Measurements from ENCODE around the gene SDF4.

The SDF4 gene

DNA sequence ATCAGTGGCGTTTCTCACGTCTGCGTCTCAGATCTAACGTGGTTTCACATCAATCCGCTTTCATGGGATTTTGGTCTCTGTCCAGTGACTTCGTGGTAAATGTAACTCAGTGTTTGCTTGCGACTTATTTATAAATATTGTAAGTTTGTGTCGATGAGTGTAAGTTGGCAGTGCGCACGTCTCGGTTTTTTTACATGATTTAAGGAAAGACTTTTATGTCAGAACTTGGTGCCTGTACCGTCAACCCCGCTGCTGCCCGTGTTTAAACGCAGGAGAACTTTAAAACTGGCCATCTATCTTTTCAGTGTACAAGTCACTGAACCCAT, 1.7 kb upstream of the SDF4 start:
- DNase-seq = no peak
- in situ Hi-C loops (cut with MboI; ENCODE audit: low pct_unique_long_range_greater_than_20kb, low sequenced_read_pairs) = loop anchor here (25.0 kb wide), 1 partner anchor 96 kb away; no protein-coding TSS in a partner anchor

GRCh38 chr1:1232796-1233566, 1.2 kb upstream of the SDF4 start:
- DNase-seq = no peak
- in situ Hi-C loops (cut with MboI; ENCODE audit: low pct_unique_long_range_greater_than_20kb, low sequenced_read_pairs) = loop anchor here (25.0 kb wide), 1 partner anchor 96 kb away; no protein-coding TSS in a partner anchor

GRCh38 chr1:1232208-1232795, 501 bp upstream of the SDF4 start, which contains the start of gene B3GALT6:
Gene B3GALT6, plus strand, starts transcription at chr1:1232237. Its CDS starts 42 bp downstream, at chr1:1232279.
- no peak for DNase-seq
- in situ Hi-C loops (cut with MboI; ENCODE audit: low pct_unique_long_range_greater_than_20kb, low sequenced_read_pairs) = loop anchor here (25.0 kb wide), 1 partner anchor 95 kb away; no protein-coding TSS in a partner anchor

DNA sequence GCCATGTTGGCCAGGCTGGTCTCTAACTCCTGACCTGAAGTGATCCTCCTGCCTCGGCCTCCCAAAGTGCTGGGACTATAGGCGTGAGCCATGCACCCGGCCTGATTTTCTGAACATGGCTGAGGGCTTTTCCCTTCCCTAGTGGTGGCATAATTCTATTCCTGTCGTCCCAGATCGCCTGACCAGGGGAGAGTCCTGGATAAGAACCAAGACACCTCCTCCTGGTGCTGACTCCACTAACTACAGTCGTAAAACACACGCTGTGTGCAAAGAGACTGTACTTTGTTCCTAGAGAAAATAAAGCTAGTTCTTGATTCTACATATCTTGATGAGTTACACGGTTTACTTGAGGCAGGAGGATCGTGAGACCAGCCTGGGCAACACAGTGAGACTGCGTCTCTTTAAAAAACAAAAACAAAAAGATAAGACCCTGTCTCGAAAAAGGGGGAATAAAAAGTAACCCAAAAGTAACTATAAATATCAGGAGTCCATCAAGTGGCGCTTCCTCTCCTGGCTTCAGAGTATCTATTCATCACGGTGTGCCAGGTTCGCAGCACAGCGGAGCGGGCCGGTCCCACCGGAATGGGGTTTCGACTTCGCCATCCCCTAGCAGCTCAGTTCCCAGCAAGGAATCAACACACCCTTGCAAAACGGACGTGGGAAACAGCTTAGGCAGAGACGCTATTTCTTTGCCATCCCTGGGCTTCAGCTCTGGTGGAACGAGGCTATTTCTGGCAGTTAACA, 973 bp downstream of the SDF4 start:
- DNase-seq = peak; percentile 44
- in situ Hi-C loops (cut with MboI; ENCODE audit: low pct_unique_long_range_greater_than_20kb, low sequenced_read_pairs) = loop anchor here (25.0 kb wide), 1 partner anchor 94 kb away; no protein-coding TSS in a partner anchor

DNA sequence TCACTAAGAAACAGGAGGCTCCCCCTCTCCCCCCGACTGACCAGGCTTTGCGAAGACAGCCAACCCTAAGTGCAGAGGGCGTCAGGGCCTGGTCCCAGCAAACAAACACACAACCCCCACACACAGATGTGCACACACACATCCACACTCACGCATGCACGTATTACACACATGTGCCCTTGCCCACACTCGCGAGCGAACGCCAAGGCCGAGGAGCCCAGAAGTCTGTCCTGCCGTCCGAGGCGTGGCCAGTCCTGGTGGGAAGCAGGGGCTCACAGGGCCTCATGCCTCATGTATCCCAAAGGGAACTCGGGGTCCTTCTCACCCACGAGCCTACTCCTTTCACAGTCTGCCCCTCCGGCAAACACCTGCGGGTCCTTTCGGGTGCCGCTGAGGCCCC, 2.0 kb downstream of the SDF4 start:
- in situ Hi-C loops (cut with MboI; ENCODE audit: low pct_unique_long_range_greater_than_20kb, low sequenced_read_pairs) = loop anchor here (25.0 kb wide), 1 partner anchor 92 kb away; no protein-coding TSS in a partner anchor
- DNase-seq = no peak

DNA sequence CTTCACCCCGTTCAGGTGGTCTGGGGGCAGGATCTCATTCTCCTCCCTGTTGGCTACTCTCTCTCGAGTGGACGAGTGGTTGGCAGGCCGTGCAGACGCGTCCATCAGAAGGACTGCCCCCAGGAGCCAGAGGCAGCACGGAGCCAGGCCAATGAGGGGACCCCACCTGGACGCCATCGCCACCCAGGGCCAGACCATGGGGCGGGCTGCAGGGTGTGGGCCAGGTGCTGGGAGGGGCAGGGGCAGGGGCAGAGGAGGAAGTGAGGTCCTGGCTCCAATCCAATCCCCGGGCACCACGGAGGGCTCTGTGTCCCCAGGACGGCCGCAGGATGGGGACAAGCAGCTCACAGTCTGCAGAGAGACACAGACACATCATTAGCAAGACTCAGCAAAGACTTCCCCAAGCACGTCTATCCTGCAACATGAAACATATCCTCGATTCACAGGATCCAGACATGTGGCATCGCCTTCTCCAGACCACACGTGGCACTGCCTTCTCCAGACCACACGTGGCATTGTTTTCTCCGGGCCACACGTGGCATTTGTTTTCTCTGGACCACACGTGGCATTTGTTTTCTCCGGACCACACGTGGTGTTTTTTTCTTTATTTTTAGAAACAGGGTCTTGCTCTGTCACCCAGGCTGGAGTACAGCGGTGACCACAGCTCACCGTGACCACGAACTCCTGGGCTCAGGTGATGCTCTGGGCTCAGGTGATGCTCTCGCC, 3.0 kb downstream of the SDF4 start:
- no peak for DNase-seq
- in situ Hi-C loops (cut with MboI; ENCODE audit: low pct_unique_long_range_greater_than_20kb, low sequenced_read_pairs) = loop anchor here (25.0 kb wide), 1 partner anchor 91 kb away; no protein-coding TSS in a partner anchor

GRCh38 chr1:1228187-1228586, 3.6 kb downstream of the SDF4 start:
- in situ Hi-C loops (cut with MboI; ENCODE audit: low pct_unique_long_range_greater_than_20kb, low sequenced_read_pairs) = loop anchor here (25.0 kb wide), 1 partner anchor 91 kb away; no protein-coding TSS in a partner anchor

GRCh38 chr1:1227386-1227785, 4.4 kb downstream of the SDF4 start:
- no peak for DNase-seq
- in situ Hi-C loops (cut with MboI; ENCODE audit: low pct_unique_long_range_greater_than_20kb, low sequenced_read_pairs) = loop anchor here (25.0 kb wide), 1 partner anchor 90 kb away; no protein-coding TSS in a partner anchor

More at GRCh38 chr1:1228187-1228586, 3.6 kb downstream of the SDF4 start:
- DNase-seq = no peak

DNA sequence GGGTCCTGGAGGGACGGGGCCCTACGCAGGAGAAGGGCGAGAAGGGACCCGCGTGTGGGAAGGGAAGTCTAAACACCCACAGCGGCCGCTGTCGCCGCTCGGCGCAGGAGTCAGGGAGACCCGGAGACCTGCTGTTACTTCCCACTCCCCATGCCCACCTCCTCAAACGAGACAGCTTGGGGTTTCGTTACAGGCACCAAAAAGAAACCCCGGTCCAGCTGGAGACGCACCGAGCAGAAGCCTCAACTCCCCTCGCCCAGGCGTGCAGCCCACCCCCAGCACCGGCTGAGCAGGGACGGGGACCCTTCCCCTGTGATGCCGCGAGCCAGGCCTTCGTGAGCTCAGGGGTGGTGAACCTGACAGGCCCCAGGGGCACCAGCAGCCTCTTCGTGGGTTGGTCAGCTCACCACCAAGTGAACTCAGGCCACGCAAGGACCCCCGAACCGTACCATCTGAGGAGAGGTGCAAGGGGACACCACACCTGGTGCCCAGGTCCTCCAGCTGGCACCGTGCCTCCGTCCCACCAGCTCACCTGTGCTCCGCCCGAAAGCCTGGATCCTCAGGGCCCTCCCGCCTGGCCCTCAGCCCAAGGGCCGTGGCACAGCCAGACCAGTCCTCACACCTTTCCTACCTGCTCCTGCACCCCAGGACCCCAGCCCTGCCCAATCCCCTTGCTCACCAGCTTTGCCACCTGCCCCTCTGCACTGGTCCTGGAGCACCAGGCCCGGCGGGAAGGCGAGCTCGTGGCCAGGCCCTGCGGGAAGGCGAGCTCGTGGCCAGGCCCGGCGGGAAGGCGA, 5.0 kb downstream of the SDF4 start:
- in situ Hi-C loops (cut with MboI; ENCODE audit: low pct_unique_long_range_greater_than_20kb, low sequenced_read_pairs) = loop anchor here (25.0 kb wide), 1 partner anchor 89 kb away; no protein-coding TSS in a partner anchor
- DNase-seq = no peak

DNA sequence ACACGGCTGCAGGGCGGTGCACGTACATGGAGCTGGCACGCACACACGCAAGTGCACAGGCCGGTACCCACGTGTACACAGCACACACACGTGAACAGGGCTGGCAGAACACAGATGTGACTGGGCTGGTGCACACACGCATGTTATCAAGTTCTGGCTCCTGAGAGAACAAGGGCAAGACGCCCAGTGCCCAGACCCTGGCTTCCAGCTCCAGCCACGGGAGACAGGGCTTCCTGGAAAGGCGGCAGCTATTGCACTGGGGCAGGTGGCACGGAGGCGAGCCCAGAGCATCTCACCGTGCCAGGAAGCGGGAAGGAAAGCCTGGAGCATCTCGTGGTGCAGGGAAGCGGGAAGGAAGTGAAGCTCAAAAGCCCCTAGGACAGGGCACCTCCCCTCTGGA, 5.9 kb downstream of the SDF4 start:
- in situ Hi-C loops (cut with MboI; ENCODE audit: low pct_unique_long_range_greater_than_20kb, low sequenced_read_pairs) = loop anchor here (25.0 kb wide), 1 partner anchor 89 kb away; no protein-coding TSS in a partner anchor
- no peak for DNase-seq

DNA sequence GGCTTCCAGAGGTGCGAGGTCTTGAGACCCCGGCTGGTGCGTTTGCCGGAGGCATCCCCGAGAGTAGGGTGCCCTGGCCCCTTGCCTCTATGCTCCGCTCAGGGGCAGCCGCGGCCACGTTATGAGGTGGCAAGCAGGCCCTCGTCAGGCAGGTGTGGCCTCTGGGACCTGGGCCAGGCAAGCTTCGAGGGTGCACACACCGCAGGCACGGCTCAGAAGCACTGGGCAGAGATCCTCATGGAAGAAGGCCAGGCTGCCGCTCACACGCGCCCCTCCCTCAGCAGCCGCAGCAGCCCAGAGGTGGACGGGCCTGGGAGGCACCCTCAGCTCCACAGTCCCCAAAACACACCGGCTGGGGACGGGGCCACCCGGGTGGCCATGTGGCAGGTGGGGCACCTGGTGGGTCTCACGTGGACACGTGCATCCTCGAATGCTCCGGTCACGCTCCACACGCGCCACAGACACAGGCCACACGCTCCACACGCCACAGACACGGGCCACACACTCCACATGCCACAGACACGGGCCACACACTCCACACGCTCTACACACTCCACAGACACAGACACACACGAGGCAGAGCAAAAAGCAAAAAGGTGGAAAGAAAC, 6.5 kb downstream of the SDF4 start:
- no peak for DNase-seq
- in situ Hi-C loops (cut with MboI; ENCODE audit: low pct_unique_long_range_greater_than_20kb, low sequenced_read_pairs) = loop anchor here (25.0 kb wide), 1 partner anchor 88 kb away; no protein-coding TSS in a partner anchor

DNA sequence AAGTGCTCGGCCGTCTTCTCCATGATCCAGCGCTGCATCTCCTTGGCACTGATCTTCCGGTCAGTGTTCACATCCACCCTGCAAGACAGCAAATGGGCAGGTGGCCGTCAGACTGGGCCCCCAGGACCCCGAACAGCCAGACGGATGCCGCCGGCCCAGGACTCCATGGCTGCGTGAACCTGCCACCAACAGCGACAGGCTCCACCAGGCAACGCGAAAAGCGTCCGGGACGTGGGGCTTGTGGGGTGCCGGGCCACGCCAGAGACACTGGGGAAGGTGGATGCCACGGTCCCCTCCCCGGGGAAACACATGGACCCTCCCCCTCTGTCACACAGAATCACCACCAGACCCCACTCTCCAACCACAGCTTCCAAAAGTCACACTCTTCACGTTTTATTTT, 7.9 kb downstream of the SDF4 start:
- in situ Hi-C loops (cut with MboI; ENCODE audit: low pct_unique_long_range_greater_than_20kb, low sequenced_read_pairs) = no loop called here
- no peak for DNase-seq

DNA sequence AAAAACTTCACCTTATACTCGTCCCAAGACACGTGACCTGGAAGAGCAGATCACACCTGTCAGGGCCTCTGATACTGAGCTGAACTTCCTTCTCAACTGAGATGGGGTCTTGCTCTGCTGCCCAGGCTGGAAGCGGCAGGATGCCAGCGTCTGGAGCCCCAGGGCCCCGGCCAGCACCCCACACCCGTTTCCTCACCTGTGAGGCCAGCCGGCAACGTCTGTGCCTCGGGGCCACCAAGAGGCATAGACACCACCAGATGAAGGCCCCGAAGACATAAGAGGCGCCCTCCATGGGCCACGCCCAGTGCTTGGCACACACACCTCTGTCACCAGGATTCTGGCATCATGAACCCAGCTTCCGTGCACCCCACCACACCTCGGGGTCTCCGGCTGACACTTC, 8.5 kb downstream of the SDF4 start:
- DNase-seq = no peak
- in situ Hi-C loops (cut with MboI; ENCODE audit: low pct_unique_long_range_greater_than_20kb, low sequenced_read_pairs) = no loop called here

GRCh38 chr1:1222575-1223225, 9.1 kb downstream of the SDF4 start:
- in situ Hi-C loops (cut with MboI; ENCODE audit: low pct_unique_long_range_greater_than_20kb, low sequenced_read_pairs) = no loop called here
- DNase-seq = no peak

DNA sequence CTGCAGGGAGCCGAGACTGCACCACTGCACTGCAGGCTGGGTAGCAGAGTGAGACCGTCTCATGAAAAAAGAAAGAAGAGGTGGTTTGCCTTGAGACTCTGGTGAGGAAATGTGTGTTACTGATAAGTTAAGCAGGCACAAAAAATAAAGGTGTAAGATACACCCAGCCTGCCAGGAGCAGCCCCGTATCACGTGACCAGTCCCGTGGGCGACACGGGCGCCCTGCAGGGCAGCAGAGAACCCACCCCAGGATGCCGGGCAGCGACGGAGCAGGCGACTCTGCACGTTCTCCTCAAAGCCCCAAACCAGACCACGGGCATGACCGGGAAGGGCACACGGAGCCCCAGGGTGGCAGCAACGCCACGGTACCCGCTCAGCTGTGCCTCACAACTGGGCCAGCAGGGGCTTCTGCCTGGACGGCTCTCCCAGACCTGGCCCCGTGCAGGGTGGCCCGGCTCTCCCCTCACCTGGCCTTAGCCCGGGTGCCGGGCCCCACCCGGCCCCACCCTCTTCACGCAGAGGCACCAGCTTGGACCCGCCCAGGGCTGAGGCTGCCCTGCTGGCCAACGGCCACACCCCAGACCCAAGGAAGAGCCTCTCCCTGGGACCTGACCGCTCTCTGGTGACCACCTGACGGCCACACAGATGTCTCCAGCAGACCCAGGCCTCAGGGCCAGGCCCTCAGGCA, 9.8 kb downstream of the SDF4 start:
- DNase-seq = no peak
- in situ Hi-C loops (cut with MboI; ENCODE audit: low pct_unique_long_range_greater_than_20kb, low sequenced_read_pairs) = no loop called here

GRCh38 chr1:1220197-1220596, 11.6 kb downstream of the SDF4 start:
- in situ Hi-C loops (cut with MboI; ENCODE audit: low pct_unique_long_range_greater_than_20kb, low sequenced_read_pairs) = no loop called here
- no peak for DNase-seq

GRCh38 chr1:1219341-1219740, 12.5 kb downstream of the SDF4 start:
- no peak for DNase-seq
- in situ Hi-C loops (cut with MboI; ENCODE audit: low pct_unique_long_range_greater_than_20kb, low sequenced_read_pairs) = no loop called here

Measured in KBM-7 (cell line).